Measurements from ENCODE around the gene HSPA14. TPM values are rescaled to one million over a fixed set of nuclear protein-coding genes. Genes with fewer than 3 reads are reported as not detected.

The HSPA14 gene
- total and polyA plus RNA-seq, 10 of the 15 experiments (the other 5 are each of a cell fraction or from before 2014, with no cell fraction given), result 26.6 to 56.1 (median 34.3) TPM

DNA sequence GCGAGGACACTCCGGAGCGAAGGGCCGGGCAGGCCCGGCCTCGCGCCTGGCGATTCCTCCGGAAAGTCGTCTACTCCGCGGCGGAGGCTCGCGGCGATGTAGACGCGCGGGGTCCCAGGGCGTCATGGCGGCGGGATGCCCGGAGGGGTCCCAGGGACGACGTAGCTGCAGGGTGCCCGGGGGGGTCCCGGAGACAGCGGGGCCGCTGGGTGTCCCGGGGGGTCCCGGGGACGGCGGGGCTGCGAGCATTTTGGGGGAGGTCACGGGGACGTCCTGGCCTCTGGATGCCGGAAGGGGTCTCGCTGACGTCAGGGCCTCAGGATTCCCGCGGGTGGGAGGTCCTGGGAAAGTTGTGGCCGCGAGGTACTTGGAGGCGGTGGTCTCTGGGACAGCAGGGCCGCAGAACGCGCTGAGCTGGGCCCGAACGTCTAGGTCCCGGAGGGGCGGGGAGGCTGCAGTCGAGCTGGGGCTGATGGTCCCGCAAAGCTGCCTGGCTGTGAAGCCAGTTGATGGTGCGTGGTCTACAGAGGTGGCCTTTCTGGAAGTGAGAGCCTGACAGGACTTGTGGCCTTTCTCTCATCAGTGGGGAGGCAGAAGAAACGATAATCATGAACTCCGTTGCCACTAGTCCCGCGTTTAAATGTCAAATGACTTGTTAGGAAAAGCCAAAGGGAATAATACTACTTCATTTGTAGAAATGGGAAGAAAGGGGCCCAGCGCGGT, 637 bp downstream of the HSPA14 start:
- SMC1A ChIA-PET (ENCODE audit: uncharacterized antibody, unreplicated experiment), result interaction anchor here (0.8 to 3.7 kb wide), 17 partner anchors 12 to 302 kb away, joined by 3 to 33 read pairs (median 7); partner anchors contain the start of genes DCLRE1C and SUV39H2

More for the DNA sequence above, 637 bp downstream of the HSPA14 start:
- peak overlapping the region; percentile 92 for H3K4me3 ChIP-seq
- peak overlapping the region; percentile 96 for H3K27ac ChIP-seq (ENCODE audit: control insufficient read depth, insufficient read depth)
- no peak for DNase-seq (ENCODE audit: low read depth, low spot score)
- H3K4me1 ChIP-seq (ENCODE audit: control insufficient read depth, insufficient read depth, low read length), result peaks cover 7% of the 10 kb centered on the region; the same call in 1 of the 2 replicates
- no peaks in the 10 kb centered on the region for H3K9me3 ChIP-seq (replicated peaks; ENCODE audit: control insufficient read depth, insufficient read depth, low read length)
- H2AFZ ChIP-seq (ENCODE audit: control insufficient read depth, low read depth, low read length), result peak overlapping the region; percentile 98
- FAIRE-seq, result no peak
- peaks cover 3 to 20% of the 10 kb centered on the region in 2 experiments for H3K36me3 ChIP-seq (ENCODE audit: control insufficient read depth in 2 of 2, insufficient read depth in 2 of 2, low read length in 1 of 2)
- no peaks in the 10 kb centered on the region for H3K27me3 ChIP-seq (replicated peaks in 1 of 2; ENCODE audit: control insufficient read depth in 2 of 2, insufficient read depth in 2 of 2, low read length in 1 of 2)
- intact Hi-C loops (cut with micrococcal nuclease; ENCODE audit: unreplicated experiment) (loop anchor here (5.0 kb wide), 4 partner anchors 39 to 341 kb away; partner anchors contain the start of genes DCLRE1C and SUV39H2), in situ Hi-C loops (cut with MboI) (no loop called here)
- H3K4me2 ChIP-seq (ENCODE audit: control insufficient read depth, insufficient read depth), result peak overlapping the region; percentile 79
- H3K79me2 ChIP-seq (ENCODE audit: control insufficient read depth, insufficient read depth, low read length), result peaks cover 29% of the 10 kb centered on the region
- TF ChIP-seq HDAC2 (IDR thresholded peaks at IDR 0.05) (no peak), CREM (IDR thresholded peaks at IDR 0.05; ENCODE audit: low read depth) (peak; percentile 9; the same call in 1 of the 2 replicates), POLR2AphosphoS5 (IDR thresholded peaks at IDR 0.05; ENCODE audit: low read length) (no peak; the same call in 1 of the 2 replicates), NR2C2 (IDR thresholded peaks at IDR 0.05; ENCODE audit: borderline replicate concordance, control insufficient read depth, insufficient read length, low read depth) (no peak), KLF5 (IDR thresholded peaks at IDR 0.05; ENCODE audit: partially characterized antibody) (no peak), ZSCAN29 (IDR thresholded peaks at IDR 0.05) (0 out of 2 replicates have a peak, but pooled peaks have one; percentile 1), ESRRA (IDR thresholded peaks at IDR 0.05; ENCODE audit: low read length) (no peak), MXI1 (IDR thresholded peaks at IDR 0.05; ENCODE audit: low read depth, low read length) (0 out of 2 replicates have a peak, but pooled peaks have one; percentile 22), RELA (IDR thresholded peaks at IDR 0.05; ENCODE audit: borderline replicate concordance, partially characterized antibody) (no peak), JUND (IDR thresholded peaks at IDR 0.05; ENCODE audit: low read depth, low read length) (no peak)
- TF ChIP-seq, protein P1, sequence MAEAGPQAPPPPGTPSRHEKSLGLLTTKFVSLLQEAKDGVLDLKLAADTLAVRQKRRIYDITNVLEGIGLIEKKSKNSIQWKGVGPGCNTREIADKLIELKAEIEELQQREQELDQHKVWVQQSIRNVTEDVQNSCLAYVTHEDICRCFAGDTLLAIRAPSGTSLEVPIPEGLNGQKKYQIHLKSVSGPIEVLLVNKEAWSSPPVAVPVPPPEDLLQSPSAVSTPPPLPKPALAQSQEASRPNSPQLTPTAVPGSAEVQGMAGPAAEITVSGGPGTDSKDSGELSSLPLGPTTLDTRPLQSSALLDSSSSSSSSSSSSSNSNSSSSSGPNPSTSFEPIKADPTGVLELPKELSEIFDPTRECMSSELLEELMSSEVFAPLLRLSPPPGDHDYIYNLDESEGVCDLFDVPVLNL (IDR thresholded peaks at IDR 0.05; ENCODE audit: low read depth, low read length), result no peak
- TF ChIP-seq, protein P2, sequence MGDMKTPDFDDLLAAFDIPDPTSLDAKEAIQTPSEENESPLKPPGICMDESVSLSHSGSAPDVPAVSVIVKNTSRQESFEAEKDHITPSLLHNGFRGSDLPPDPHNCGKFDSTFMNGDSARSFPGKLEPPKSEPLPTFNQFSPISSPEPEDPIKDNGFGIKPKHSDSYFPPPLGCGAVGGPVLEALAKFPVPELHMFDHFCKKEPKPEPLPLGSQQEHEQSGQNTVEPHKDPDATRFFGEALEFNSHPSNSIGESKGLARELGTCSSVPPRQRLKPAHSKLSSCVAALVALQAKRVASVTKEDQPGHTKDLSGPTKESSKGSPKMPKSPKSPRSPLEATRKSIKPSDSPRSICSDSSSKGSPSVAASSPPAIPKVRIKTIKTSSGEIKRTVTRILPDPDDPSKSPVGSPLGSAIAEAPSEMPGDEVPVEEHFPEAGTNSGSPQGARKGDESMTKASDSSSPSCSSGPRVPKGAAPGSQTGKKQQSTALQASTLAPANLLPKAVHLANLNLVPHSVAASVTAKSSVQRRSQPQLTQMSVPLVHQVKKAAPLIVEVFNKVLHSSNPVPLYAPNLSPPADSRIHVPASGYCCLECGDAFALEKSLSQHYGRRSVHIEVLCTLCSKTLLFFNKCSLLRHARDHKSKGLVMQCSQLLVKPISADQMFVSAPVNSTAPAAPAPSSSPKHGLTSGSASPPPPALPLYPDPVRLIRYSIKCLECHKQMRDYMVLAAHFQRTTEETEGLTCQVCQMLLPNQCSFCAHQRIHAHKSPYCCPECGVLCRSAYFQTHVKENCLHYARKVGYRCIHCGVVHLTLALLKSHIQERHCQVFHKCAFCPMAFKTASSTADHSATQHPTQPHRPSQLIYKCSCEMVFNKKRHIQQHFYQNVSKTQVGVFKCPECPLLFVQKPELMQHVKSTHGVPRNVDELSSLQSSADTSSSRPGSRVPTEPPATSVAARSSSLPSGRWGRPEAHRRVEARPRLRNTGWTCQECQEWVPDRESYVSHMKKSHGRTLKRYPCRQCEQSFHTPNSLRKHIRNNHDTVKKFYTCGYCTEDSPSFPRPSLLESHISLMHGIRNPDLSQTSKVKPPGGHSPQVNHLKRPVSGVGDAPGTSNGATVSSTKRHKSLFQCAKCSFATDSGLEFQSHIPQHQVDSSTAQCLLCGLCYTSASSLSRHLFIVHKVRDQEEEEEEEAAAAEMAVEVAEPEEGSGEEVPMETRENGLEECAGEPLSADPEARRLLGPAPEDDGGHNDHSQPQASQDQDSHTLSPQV (IDR thresholded peaks at IDR 0.05), result no peak
- TF ChIP-seq, protein P3, sequence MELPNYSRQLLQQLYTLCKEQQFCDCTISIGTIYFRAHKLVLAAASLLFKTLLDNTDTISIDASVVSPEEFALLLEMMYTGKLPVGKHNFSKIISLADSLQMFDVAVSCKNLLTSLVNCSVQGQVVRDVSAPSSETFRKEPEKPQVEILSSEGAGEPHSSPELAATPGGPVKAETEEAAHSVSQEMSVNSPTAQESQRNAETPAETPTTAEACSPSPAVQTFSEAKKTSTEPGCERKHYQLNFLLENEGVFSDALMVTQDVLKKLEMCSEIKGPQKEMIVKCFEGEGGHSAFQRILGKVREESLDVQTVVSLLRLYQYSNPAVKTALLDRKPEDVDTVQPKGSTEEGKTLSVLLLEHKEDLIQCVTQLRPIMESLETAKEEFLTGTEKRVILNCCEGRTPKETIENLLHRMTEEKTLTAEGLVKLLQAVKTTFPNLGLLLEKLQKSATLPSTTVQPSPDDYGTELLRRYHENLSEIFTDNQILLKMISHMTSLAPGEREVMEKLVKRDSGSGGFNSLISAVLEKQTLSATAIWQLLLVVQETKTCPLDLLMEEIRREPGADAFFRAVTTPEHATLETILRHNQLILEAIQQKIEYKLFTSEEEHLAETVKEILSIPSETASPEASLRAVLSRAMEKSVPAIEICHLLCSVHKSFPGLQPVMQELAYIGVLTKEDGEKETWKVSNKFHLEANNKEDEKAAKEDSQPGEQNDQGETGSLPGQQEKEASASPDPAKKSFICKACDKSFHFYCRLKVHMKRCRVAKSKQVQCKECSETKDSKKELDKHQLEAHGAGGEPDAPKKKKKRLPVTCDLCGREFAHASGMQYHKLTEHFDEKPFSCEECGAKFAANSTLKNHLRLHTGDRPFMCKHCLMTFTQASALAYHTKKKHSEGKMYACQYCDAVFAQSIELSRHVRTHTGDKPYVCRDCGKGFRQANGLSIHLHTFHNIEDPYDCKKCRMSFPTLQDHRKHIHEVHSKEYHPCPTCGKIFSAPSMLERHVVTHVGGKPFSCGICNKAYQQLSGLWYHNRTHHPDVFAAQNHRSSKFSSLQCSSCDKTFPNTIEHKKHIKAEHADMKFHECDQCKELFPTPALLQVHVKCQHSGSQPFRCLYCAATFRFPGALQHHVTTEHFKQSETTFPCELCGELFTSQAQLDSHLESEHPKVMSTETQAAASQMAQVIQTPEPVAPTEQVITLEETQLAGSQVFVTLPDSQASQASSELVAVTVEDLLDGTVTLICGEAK (IDR thresholded peaks at IDR 0.05; ENCODE audit: borderline replicate concordance), result no peak
- peak overlapping the region; percentile 99 for H3K9ac ChIP-seq (ENCODE audit: control insufficient read depth, insufficient read depth, low read length)
- ChIA-PET RAD21 (ENCODE audit: unreplicated experiment) (interaction anchor here (0.7 to 2.6 kb wide), 23 partner anchors 9 to 341 kb away, joined by 3 to 24 read pairs (median 5); partner anchors contain the start of genes DCLRE1C, MEIG1 and SUV39H2), POLR2A (interaction anchor here (0.8 to 3.4 kb wide), 12 partner anchors 19 to 301 kb away, joined by 3 to 18 read pairs (median 4); partner anchors contain the start of genes DCLRE1C, MEIG1 and SUV39H2), CTCF (interaction anchor here (0.7 to 3.9 kb wide), 13 partner anchors 12 to 339 kb away, joined by 3 to 44 read pairs (median 13); partner anchors contain the start of gene SUV39H2)
- H4K20me1 ChIP-seq (ENCODE audit: control insufficient read depth, insufficient read depth), result no peaks in the 10 kb centered on the region
- 1% methylated on average over 42 of the region's 60 CpGs for WGBS (ENCODE audit: insufficient coverage, insufficient replicate concordance, low lambda C conversion rate, missing lambda C conversion rate)
- ATAC-seq, result peak; percentile 54
- BruUV-seq (replicated peaks), result no TSS peak

Measured in GM12878 (cell line).